SK-N-SH treated with all-trans-retinoic acid at 6 μM for 48 hours (cell line): ENCODE data around the gene SIK1.
"Not testable (repeated sequence)": the region's sequence is repeated elsewhere in the genome, so short reads cannot be mapped to it uniquely, and the experiment has no call there.

Experiments
- GLIS3 ChIP-seq: fragments of 250-450 bp; sonication (Bioruptor Pico); IDR thresholded peaks from 2 replicates; pipeline ENCODE4 v1.5.0; 2020; ENCODE audit warnings: mild to moderate bottlenecking, moderate library complexity
- RARB ChIP-seq: fragments of 250-450 bp; sonication (Bioruptor Pico); IDR thresholded peaks from 2 replicates; pipeline ENCODE4 v1.8.0; 2021; ENCODE audit warnings: mild to moderate bottlenecking, moderate library complexity
- ZFP3 ChIP-seq: fragments of 250-450 bp; sonication (Bioruptor Pico); IDR thresholded peaks from 2 replicates; pipeline ENCODE4 v1.5.0; 2020; ENCODE audit warnings: mild to moderate bottlenecking, moderate library complexity

DNA sequence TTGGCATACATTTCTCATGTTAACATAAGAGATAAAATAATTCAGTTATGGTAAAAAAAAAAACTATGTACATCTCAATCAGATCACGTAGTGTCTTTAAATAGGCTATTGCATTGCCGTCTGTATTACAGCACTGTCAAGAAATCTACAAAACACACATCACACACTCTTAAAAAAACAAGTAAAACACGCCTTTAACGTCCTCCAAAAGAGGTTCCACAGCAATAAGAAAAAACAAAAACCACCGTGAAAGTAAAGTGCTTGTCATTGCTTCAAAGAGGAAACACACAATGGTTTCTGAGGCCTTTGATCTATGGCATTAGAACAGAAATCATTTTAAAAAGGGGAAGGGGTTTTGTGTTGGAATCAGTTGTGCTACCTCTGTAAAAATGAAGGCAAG lies 12.4 kb downstream of the SIK1 start:
- TF ChIP-seq ZFP3, RARB, GLIS3 (CRISPR knock-in tag): not testable (repeated sequence)
